HepG2 (cell line): ENCODE measurements around the gene ASXL1. TPM values are rescaled to one million over a fixed set of nuclear protein-coding genes. Genes with fewer than 3 reads are reported as not detected.

Source experiments
- ELF3 ChIP-seq: IDR thresholded peaks from 2 replicates; pipeline ENCODE4 v1.6.1; 2016; ENCODE audit warnings: missing genetic modification reagents, missing compliant biosample characterization
- ELF4 ChIP-seq: sonication (generic); formaldehyde crosslinking; IDR thresholded peaks from 2 replicates; pipeline ENCODE4 v1.5.0; 2020; ENCODE audit warnings: missing genetic modification reagents, mild to moderate bottlenecking, moderate library complexity, borderline replicate concordance
- FOXA1 ChIP-seq, 2 experiments: fragments of 450-650 bp in 1 of 2; sonication (generic) in 1 of 2; formaldehyde crosslinking in 1 of 2; IDR thresholded peaks; 2 replicates each; pipeline versions ENCODE4 v1.4.0 to v1.6.1; 2016 to 2020; ENCODE audit warnings: missing genetic modification reagents in 1 of 2
- KLF15 ChIP-seq: sonication (generic); formaldehyde crosslinking; IDR thresholded peaks from 2 replicates; pipeline ENCODE4 v1.8.1; 2023; ENCODE audit warnings: borderline replicate concordance, mild to moderate bottlenecking, inconsistent platforms, missing genetic modification reagents, mixed read lengths
- NCOA5 ChIP-seq: sonication (generic); formaldehyde crosslinking; IDR thresholded peaks from 2 replicates; pipeline ENCODE4 v1.4.0; 2020; ENCODE audit warnings: missing genetic modification reagents
- NFE2L2 ChIP-seq: fragments of 150-350 bp; IDR thresholded peaks from 2 replicates; pipeline ENCODE4 v1.6.1; 2014; ENCODE audit warnings: low read length
- NFKB2 ChIP-seq: sonication (generic); formaldehyde crosslinking; IDR thresholded peaks from 2 replicates; pipeline ENCODE4 v1.4.0; 2020; ENCODE audit warnings: missing genetic modification reagents, borderline replicate concordance
- RXRA ChIP-seq: sonication (generic); formaldehyde crosslinking; IDR thresholded peaks from 2 replicates; pipeline ENCODE4 v1.5.1; 2020; ENCODE audit warnings: missing genetic modification reagents
- SIX1 ChIP-seq: sonication (generic); formaldehyde crosslinking; IDR thresholded peaks from 2 replicates; pipeline ENCODE4 v1.4.0; 2020; ENCODE audit warnings: missing genetic modification reagents, borderline replicate concordance
- ZNF350 ChIP-seq: sonication (generic); formaldehyde crosslinking; IDR thresholded peaks from 2 replicates; pipeline ENCODE4 v1.4.0; 2020; ENCODE audit warnings: mild to moderate bottlenecking, low read depth, missing genetic modification reagents, borderline replicate concordance
- polyA plus RNA-seq, 8 experiments: library from polyadenylated mRNA; depleted of rRNA in 3 of 8; stranded (reverse) in 7 of 8; unstranded in 1 of 8; fragments of >200 nt; fragmentation: Illumina TruSeq in 4 of 8; extraction: Trizol in 4 of 8; gene quantifications; 2 replicates each; pipeline versions ENCODE4 v1.2.1 to v1.2.3, GENCODE V29; 2011 to 2016; ENCODE audit warnings: low read depth in 4 of 8, missing spikeins in 1 of 8, mixed read lengths in 1 of 8; ENCODE audit not compliant: insufficient read depth in 1 of 8
- total RNA-seq, 5 experiments: library from RNA; depleted of rRNA; stranded (reverse); fragments of >200 nt; fragmentation: Illumina TruSeq; extraction: Trizol; gene quantifications; 2 replicates each; pipeline ENCODE4 v1.2.3, GENCODE V29; 2016; ENCODE audit warnings: low read depth in 1 of 5
- TF ChIP-seq, protein P1 (sequence below): sonication (generic); formaldehyde crosslinking; IDR thresholded peaks from 2 replicates; pipeline ENCODE4 v1.5.1; 2020; ENCODE audit warnings: missing genetic modification reagents, mild to moderate bottlenecking, borderline replicate concordance
- TF ChIP-seq, protein P2 (sequence below): sonication (generic); formaldehyde crosslinking; IDR thresholded peaks from 2 replicates; pipeline ENCODE4 v1.5.1; 2020; ENCODE audit warnings: missing genetic modification reagents, mild to moderate bottlenecking, borderline replicate concordance
- TF ChIP-seq, protein P3 (sequence below): sonication (generic); formaldehyde crosslinking; IDR thresholded peaks from 2 replicates; pipeline ENCODE4; 2020; ENCODE audit warnings: missing genetic modification reagents, mild to moderate bottlenecking, borderline replicate concordance
- TF ChIP-seq, protein P4 (sequence below): fragments of 450-650 bp; IDR thresholded peaks from 2 replicates; pipeline ENCODE4 v1.6.1; 2017; ENCODE audit warnings: mild to moderate bottlenecking
- TF ChIP-seq, protein P5 (sequence below): sonication (generic); formaldehyde crosslinking; IDR thresholded peaks from 2 replicates; pipeline ENCODE4 v1.4.0; 2020; ENCODE audit warnings: mild to moderate bottlenecking, low read depth, missing genetic modification reagents

ASXL1 gene
- total and polyA plus RNA-seq, 2 of the 13 experiments (the other 11 are each of a cell fraction or from before 2014, with no cell fraction given) = 62.1 to 74.8 TPM

DNA sequence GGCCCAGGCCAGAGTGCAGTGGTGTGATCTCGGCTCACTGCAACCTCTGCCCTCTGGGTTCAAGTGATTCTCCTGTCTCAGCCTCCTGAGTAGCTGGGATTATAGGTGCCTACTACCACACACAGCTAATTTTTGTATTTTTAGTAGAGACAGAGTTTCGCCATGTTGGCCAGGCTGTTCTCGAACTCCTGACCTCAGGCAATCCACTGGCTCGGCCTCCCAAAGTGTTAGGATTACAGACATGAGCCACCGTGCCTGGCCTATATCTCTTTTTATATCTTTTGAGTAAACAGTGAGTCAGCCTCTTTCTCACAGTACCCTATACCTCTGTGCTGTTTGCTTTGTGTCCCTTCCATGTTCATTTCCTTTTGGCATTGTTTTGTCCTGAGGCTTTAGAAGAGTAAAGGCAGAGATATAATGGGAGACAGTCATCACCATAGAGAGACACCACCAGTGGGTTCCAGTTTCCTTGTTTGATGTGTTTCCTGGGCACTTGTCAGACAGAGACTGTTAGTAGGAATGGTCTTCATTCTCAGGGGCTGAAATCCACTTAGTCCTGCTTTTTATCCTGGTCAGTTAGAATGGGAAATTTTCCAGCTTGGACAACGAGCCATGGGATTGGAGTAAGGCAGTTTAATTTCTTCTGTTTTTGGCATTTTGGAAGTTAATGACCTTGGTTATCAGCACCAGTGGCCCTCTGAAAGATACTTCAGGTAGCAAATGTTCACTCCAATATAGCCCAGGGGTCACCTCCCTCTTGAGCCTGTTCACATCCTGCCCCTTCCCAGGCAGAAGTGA lies 32.2 kb upstream of the ASXL1 start (continued):
- 0 out of 2 replicates have a peak, but pooled peaks have one; percentile 58 for TF ChIP-seq ELF4 (CRISPR knock-in tag)
- TF ChIP-seq, protein P1, sequence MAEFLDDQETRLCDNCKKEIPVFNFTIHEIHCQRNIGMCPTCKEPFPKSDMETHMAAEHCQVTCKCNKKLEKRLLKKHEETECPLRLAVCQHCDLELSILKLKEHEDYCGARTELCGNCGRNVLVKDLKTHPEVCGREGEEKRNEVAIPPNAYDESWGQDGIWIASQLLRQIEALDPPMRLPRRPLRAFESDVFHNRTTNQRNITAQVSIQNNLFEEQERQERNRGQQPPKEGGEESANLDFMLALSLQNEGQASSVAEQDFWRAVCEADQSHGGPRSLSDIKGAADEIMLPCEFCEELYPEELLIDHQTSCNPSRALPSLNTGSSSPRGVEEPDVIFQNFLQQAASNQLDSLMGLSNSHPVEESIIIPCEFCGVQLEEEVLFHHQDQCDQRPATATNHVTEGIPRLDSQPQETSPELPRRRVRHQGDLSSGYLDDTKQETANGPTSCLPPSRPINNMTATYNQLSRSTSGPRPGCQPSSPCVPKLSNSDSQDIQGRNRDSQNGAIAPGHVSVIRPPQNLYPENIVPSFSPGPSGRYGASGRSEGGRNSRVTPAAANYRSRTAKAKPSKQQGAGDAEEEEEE (CRISPR knock-in tag) = no peak
- peak; percentile 74; the same call in 1 of the 2 replicates for TF ChIP-seq SIX1
- TF ChIP-seq, protein P2, sequence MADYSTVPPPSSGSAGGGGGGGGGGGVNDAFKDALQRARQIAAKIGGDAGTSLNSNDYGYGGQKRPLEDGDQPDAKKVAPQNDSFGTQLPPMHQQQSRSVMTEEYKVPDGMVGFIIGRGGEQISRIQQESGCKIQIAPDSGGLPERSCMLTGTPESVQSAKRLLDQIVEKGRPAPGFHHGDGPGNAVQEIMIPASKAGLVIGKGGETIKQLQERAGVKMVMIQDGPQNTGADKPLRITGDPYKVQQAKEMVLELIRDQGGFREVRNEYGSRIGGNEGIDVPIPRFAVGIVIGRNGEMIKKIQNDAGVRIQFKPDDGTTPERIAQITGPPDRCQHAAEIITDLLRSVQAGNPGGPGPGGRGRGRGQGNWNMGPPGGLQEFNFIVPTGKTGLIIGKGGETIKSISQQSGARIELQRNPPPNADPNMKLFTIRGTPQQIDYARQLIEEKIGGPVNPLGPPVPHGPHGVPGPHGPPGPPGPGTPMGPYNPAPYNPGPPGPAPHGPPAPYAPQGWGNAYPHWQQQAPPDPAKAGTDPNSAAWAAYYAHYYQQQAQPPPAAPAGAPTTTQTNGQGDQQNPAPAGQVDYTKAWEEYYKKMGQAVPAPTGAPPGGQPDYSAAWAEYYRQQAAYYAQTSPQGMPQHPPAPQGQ (CRISPR knock-in tag) = no peak
- peak; percentile 87 for TF ChIP-seq NFE2L2
- peak; percentile 67; the same call in 1 of the 2 replicates for TF ChIP-seq ZNF350 (CRISPR knock-in tag)
- TF ChIP-seq, protein P3, sequence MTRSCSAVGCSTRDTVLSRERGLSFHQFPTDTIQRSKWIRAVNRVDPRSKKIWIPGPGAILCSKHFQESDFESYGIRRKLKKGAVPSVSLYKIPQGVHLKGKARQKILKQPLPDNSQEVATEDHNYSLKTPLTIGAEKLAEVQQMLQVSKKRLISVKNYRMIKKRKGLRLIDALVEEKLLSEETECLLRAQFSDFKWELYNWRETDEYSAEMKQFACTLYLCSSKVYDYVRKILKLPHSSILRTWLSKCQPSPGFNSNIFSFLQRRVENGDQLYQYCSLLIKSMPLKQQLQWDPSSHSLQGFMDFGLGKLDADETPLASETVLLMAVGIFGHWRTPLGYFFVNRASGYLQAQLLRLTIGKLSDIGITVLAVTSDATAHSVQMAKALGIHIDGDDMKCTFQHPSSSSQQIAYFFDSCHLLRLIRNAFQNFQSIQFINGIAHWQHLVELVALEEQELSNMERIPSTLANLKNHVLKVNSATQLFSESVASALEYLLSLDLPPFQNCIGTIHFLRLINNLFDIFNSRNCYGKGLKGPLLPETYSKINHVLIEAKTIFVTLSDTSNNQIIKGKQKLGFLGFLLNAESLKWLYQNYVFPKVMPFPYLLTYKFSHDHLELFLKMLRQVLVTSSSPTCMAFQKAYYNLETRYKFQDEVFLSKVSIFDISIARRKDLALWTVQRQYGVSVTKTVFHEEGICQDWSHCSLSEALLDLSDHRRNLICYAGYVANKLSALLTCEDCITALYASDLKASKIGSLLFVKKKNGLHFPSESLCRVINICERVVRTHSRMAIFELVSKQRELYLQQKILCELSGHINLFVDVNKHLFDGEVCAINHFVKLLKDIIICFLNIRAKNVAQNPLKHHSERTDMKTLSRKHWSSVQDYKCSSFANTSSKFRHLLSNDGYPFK = no peak
- TF ChIP-seq RXRA (CRISPR knock-in tag) = peak; percentile 70; the same call in 1 of the 2 replicates
- TF ChIP-seq FOXA1 (IDR thresholded peaks at IDR 0.05) = peak; percentile 95
- TF ChIP-seq FOXA1 (CRISPR knock-in tag; IDR thresholded peaks at IDR 0.05) = peak; percentile 98
- peak; percentile 100 for TF ChIP-seq ELF3 (CRISPR knock-in tag)
- TF ChIP-seq NCOA5 (CRISPR knock-in tag) = no peak
- no peak for TF ChIP-seq NFKB2 (CRISPR knock-in tag)
- TF ChIP-seq, protein P4, sequence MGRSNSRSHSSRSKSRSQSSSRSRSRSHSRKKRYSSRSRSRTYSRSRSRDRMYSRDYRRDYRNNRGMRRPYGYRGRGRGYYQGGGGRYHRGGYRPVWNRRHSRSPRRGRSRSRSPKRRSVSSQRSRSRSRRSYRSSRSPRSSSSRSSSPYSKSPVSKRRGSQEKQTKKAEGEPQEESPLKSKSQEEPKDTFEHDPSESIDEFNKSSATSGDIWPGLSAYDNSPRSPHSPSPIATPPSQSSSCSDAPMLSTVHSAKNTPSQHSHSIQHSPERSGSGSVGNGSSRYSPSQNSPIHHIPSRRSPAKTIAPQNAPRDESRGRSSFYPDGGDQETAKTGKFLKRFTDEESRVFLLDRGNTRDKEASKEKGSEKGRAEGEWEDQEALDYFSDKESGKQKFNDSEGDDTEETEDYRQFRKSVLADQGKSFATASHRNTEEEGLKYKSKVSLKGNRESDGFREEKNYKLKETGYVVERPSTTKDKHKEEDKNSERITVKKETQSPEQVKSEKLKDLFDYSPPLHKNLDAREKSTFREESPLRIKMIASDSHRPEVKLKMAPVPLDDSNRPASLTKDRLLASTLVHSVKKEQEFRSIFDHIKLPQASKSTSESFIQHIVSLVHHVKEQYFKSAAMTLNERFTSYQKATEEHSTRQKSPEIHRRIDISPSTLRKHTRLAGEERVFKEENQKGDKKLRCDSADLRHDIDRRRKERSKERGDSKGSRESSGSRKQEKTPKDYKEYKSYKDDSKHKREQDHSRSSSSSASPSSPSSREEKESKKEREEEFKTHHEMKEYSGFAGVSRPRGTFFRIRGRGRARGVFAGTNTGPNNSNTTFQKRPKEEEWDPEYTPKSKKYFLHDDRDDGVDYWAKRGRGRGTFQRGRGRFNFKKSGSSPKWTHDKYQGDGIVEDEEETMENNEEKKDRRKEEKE = no peak
- no peak for TF ChIP-seq KLF15
- TF ChIP-seq, protein P5, sequence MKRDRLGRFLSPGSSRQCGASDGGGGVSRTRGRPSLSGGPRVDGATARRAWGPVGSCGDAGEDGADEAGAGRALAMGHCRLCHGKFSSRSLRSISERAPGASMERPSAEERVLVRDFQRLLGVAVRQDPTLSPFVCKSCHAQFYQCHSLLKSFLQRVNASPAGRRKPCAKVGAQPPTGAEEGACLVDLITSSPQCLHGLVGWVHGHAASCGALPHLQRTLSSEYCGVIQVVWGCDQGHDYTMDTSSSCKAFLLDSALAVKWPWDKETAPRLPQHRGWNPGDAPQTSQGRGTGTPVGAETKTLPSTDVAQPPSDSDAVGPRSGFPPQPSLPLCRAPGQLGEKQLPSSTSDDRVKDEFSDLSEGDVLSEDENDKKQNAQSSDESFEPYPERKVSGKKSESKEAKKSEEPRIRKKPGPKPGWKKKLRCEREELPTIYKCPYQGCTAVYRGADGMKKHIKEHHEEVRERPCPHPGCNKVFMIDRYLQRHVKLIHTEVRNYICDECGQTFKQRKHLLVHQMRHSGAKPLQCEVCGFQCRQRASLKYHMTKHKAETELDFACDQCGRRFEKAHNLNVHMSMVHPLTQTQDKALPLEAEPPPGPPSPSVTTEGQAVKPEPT (CRISPR knock-in tag) = no peak
